Epithelial cell of proximal tubule (primary cell): ENCODE results near the gene SLC38A1. TPM values are rescaled to one million over a fixed set of nuclear protein-coding genes. Genes with fewer than 3 reads are reported as not detected.

Experiments used
- DNase-seq: peaks from one replicate; pipeline ENCODE4 v3.0.0-alpha.2; 2011; ENCODE audit warnings: low read depth
- H3K4me3 ChIP-seq: 2 replicates; pipeline ENCODE4 v1.5.1; 2011; ENCODE audit warnings: low read depth, mild to moderate bottlenecking, low read length
- CTCF ChIP-seq: conservative IDR thresholded peaks from 2 replicates; pipeline ENCODE4 v1.5.1; 2012; ENCODE audit warnings: low read depth, mild to moderate bottlenecking, low read length
- total RNA-seq: library from RNA; depleted of rRNA; stranded (reverse); fragments of >200 nt; gene quantifications from 2 replicates; pipeline ENCODE4 v1.2.3, GENCODE V29; 2015

SLC38A1 gene
- total RNA-seq, 1 donor from 2014 or later = 73.1 TPM

- H3K4me3 ChIP-seq = peak overlapping the region; percentile 84
- TF ChIP-seq CTCF = no peak
- DNase-seq = no peak
These were observed 839 bp downstream of the SLC38A1 start for GRCh38 chr12:46267825-46268582.

GRCh38 chr12:46267575-46267824, 1.3 kb downstream of the SLC38A1 start:
- DNase-seq = no peak
- no peak for TF ChIP-seq CTCF
- peak overlapping the region; percentile 84 for H3K4me3 ChIP-seq

GRCh38 chr12:46266869-46267574, 1.8 kb downstream of the SLC38A1 start:
- no peak for DNase-seq
- TF ChIP-seq CTCF = no peak
- H3K4me3 ChIP-seq = peak overlapping the region; percentile 84

- no peak for TF ChIP-seq CTCF
- H3K4me3 ChIP-seq = peak overlapping the region; percentile 84
- no peak for DNase-seq
These were observed 2.5 kb downstream of the SLC38A1 start for GRCh38 chr12:46266382-46266791.

- no peak for DNase-seq
- H3K4me3 ChIP-seq = peak overlapping the region; percentile 84
- no peak for TF ChIP-seq CTCF
These were observed 3.1 kb downstream of the SLC38A1 start for GRCh38 chr12:46265734-46266133.

GRCh38 chr12:46265102-46265501, 3.7 kb downstream of the SLC38A1 start:
- no peak for TF ChIP-seq CTCF
- no peak overlapping the region for H3K4me3 ChIP-seq
- DNase-seq = no peak

GRCh38 chr12:46264057-46264456, 4.8 kb downstream of the SLC38A1 start:
- no peak overlapping the region for H3K4me3 ChIP-seq
- DNase-seq = no peak

More at GRCh38 chr12:46264057-46264456, 4.8 kb downstream of the SLC38A1 start:
- TF ChIP-seq CTCF = no peak
